HG03439 (cell line): ENCODE measurements around the gene RAP1GAP.

ENCODE experiments used
- ATAC-seq: cut with Tn5 transposase; IDR thresholded peaks from one replicate; pipeline ENCODE4 v1.9.1; 2021; ENCODE audit warnings: mild to moderate bottlenecking, moderate library complexity; ENCODE audit not compliant: unreplicated experiment

RAP1GAP gene

GRCh38 chr1:21663248-21663950, 5.8 kb downstream of the RAP1GAP start:
- ATAC-seq: no peak

- ATAC-seq: no peak
Observed at GRCh38 chr1:21662426-21663247, 6.5 kb downstream of the RAP1GAP start.

DNA sequence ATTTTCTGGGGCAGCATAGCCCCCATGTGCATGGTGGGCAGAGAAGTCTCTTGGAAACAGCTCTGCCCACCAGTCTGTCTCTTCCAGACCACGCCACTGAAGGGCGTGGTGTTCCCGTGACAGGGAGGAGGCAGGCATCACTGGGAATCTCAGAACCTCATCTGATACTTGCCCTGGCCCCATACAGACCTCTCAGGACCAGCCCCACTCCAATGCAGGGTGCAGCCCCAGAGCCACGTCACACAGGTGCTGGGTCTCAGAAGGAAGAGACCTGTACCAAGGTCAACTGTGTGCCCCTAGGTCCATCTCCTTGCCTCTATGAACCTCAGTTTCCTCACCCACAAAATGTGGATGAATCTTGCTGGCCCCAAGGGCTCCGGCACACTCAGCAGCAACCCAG, 7.3 kb downstream of the RAP1GAP start:
- no peak for ATAC-seq

- ATAC-seq: no peak
Observed at GRCh38 chr1:21659924-21660326, 9.2 kb downstream of the RAP1GAP start.

GRCh38 chr1:21659099-21659923, 9.8 kb downstream of the RAP1GAP start:
- no peak for ATAC-seq

- no peak for ATAC-seq
Observed at GRCh38 chr1:21657456-21658190, 11.5 kb downstream of the RAP1GAP start.

GRCh38 chr1:21655748-21656147, 13.4 kb downstream of the RAP1GAP start:
- ATAC-seq: no peak

- ATAC-seq: no peak
Observed at GRCh38 chr1:21655259-21655658, 13.9 kb downstream of the RAP1GAP start.

- no peak for ATAC-seq
Observed at GRCh38 chr1:21654209-21654608, 14.9 kb downstream of the RAP1GAP start.

GRCh38 chr1:21653744-21654100, 15.4 kb downstream of the RAP1GAP start:
- ATAC-seq: no peak

GRCh38 chr1:21652937-21653743, 16.0 kb downstream of the RAP1GAP start:
- ATAC-seq: no peak

DNA sequence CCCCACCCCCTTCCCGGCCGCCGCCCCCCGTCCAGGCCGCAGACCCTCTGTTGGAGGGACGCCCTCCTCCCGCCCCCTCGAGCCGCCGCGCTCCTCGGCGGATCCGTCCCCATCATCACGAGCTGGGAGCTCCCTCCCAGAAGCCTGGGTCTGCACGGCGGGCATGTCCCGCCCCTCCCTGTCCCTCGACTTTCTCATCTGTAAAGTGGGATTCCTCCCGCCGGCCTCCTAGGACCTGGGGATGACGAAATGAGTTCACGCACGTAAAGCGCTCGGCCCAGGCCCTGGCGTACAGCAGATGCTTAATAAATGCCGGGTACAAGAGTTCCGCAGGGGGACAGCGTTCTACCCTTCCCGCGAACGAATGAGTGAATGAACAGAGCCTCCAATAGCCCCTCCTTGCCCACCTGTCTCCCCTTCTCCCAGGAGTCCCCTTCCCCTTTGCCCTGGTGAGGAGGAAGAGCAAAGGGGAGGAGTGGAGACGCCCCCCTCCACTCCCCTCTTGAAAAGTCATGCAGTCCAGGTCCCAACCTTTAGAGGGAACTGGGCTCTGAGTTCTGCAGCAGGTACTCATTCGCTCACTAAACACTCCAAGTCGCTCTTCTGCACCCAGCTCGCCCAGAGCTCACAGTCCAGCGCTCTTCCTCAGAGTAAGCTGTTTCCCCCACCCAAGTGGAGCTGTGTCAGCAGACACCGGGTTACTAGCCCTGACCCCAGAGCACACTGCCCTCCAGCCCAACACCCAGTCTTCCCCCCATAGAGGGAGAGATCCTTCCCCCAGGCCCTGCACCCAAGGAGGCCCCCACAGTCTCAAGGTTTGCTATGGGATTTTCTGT, 16.8 kb downstream of the RAP1GAP start:
- no peak for ATAC-seq

DNA sequence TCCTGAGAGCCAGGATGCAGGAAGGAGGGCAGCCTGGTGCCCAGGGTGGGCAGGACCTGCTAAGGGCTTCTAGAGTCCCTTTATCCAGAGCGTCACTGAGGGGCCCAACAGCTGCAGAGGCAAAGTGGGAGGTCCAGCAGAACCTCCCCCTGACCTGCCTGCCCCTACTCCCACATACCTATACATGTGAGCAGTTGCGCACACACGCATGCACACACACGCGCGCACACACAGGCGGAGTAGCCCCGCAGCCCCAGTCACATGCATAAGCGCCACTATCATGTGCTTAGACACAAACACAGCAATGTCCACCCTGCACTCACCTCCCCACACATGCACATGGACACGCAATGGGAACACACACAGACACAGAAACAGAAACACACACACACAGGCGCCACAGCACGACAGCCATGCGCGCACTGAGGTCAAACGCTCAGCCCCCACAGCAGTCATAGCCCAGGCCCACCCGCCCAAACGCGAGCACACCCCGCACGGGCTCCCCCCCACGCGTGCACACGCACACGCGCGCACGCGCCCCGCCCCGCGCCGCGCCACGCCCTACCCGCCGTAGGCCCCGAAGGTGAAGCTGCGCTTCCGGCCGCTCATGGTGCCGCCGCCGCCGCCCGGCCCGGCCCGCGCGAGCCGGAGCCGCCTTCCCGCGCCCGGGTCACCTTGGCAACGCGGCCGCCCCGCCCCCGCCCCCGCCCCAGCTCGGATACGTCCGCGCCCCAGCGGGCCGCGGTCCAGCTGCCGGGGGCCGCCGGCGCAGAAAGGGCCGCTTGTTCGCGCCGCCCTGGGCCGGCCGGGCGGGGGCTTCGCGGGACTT, 17.7 kb downstream of the RAP1GAP start:
- no peak for ATAC-seq

DNA sequence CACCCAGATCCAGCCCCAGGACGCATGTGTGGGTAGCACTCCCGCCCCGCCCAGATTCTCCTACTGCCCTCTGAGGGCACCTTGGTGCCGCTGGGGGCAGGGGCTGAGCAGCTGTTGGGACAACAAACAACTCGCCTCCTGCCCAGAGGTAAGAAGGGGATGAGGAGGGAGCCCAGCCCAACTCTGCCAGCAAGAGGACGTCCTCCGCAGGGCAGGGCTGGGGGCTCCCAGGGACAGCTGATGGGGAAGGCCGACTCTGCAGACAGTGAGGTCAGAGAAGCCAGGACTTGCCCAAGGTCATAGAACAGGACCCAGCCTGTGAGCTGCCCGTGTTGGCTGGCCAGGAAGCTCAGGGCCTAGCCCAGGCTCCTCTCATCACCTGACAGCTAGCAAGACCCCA, 18.8 kb downstream of the RAP1GAP start:
- ATAC-seq: no peak

DNA sequence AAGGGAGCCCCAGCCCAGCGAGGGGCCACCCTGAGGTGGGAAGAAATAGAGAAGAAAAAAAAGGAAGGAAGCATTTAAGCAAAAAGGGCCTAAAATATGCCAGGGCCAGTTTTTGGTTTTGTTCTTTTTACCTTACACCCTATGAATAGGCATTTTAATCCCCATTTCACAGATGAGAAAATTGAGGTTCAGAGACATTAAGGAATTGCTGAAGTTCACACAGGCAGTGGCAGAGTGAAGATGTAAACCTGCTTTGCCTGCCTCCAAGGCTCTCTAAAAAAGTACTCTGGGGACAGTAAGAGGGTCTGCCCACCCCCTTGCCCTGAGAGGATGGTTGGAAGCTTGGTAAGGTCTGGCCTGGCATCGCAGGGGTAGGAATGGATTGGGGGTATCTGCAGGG, 19.8 kb downstream of the RAP1GAP start:
- no peak for ATAC-seq

GRCh38 chr1:21648791-21649190, 20.4 kb downstream of the RAP1GAP start:
- no peak for ATAC-seq

GRCh38 chr1:21648352-21648730, 20.8 kb downstream of the RAP1GAP start:
- no peak for ATAC-seq
